ENCODE measurements around the gene CDK7.

The CDK7 gene

DNA sequence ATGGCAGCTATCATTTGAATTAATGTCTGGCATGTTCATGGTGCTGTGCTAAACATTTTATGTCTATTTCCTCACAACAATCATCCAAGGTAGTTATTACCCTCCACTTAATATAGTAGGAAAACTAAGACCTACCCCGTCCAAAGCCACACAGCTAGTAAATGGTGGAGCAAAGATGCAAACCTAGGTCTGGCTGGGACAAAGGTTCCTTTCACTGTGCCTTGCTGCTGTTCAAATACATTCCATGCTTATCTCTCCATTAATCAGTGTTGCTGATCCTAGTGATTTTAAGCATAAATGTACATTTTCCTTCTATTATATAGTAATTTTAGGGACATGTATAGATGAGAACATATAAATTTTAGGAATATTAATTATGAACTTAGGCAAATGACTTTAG lies 59.2 kb downstream of the CDK7 start:
- DNase-seq (ENCODE audit: low spot score): no peak

GRCh38 chr5:69295088-69295754 lies 60.5 kb downstream of the CDK7 start:
- no peak for DNase-seq (ENCODE audit: low spot score)

DNA sequence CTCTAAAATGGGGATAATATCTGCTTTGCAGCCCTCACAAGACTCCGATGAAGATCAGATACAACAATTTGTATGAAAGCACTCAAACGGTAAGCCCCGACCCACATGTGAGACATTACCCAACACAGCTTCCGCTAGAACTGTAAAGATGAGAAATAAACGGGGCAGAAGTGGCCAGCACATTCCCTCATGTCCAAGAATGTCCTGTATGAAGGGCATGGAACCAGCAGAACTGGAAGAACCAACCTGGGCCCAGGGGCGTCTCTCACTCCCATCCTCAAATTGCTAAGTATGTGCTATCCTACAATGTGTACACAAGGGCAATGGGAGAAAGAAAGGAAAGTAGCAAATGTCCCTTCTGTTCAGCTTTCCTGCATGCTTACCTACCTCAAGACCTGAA lies 64.9 kb downstream of the CDK7 start:
- no peak for DNase-seq (ENCODE audit: low spot score)

- DNase-seq (ENCODE audit: low spot score): no peak
Measured at GRCh38 chr5:69300537-69301203, 66.0 kb downstream of the CDK7 start.

DNA sequence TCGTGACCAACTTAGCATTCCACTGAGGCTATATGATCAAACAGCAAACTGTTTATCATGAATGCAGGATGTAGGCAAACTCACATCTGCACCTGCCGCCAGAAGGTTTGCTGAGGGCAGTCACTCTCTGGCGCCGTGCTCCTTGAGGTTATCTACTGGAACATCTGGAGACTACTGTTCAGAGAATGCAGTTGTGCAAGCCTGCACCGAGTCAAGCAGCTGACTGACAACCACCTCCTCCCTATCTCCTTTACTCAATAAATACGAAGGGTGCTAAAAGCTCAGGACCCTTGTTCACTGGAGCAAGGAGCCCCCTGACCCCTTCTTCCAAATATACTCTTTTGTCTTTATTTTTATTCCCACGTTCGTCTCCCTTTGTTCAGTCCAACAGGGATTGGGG lies 70.8 kb downstream of the CDK7 start:
- no peak for DNase-seq (ENCODE audit: low spot score)

GRCh38 chr5:69308046-69308553 lies 73.4 kb downstream of the CDK7 start:
- no peak for DNase-seq (ENCODE audit: low spot score)

GRCh38 chr5:69309380-69309779 lies 74.7 kb downstream of the CDK7 start:
- DNase-seq (ENCODE audit: low spot score): no peak

GRCh38 chr5:69312459-69313160 lies 77.9 kb downstream of the CDK7 start:
- DNase-seq (ENCODE audit: low spot score): no peak

DNA sequence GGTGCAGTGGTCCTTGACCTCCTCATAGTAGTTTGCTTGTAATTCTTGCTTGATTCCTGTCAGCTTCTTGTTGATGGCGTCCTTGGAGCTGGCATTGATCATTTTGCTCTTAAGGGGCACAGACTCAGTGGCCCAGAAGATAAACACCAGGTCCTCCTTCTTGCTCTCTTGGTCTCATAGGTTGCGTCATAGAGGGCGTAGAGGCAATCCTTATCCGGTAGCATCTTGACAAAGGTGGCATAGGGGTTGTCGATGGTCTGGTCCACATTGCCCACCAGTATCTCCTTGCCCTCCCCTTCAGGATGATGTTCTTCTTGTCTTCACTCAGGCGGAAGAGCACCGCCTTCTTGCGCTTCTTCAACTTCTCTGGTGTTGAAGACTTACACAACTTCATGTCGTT lies 78.7 kb downstream of the CDK7 start:
- DNase-seq (ENCODE audit: low spot score): no peak

DNA sequence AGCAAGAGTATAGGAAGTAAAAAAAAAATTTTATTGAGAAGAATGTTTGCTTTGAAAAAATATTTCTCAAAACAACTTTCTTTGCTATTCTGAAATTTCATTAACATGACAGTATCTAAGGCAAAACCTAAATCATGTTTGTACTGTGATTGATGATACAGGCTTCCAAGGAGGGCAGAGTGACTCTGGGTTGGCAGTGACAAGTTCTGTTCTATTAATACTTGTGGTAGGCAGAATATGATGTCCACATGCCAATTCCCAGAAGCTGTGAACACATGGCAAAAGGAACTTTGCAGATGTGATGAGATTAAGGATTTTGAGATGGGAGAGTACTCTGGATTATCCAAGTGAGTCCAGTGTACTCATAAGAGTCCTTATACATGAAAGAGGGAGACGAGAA lies 81.3 kb downstream of the CDK7 start:
- DNase-seq (ENCODE audit: low spot score): no peak

DNA sequence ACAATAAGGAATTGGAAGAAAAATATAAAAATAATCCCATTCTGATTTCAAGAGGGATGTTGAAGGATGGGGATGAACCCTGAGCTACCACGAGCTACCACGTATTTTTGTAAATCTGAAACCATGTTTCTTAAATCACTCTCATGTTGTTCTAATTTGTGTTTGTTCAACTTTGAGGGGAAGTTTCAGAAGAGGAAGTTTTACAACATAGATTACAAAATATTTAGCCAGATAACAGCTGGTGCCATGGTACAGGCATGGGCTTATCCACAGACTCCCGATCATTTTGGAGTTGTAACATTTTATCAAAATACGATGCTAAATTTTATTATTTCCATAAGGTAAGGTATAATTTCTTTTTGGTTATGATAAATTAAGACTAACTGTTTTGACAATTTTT lies 82.7 kb downstream of the CDK7 start:
- no peak for DNase-seq (ENCODE audit: low spot score)

DNA sequence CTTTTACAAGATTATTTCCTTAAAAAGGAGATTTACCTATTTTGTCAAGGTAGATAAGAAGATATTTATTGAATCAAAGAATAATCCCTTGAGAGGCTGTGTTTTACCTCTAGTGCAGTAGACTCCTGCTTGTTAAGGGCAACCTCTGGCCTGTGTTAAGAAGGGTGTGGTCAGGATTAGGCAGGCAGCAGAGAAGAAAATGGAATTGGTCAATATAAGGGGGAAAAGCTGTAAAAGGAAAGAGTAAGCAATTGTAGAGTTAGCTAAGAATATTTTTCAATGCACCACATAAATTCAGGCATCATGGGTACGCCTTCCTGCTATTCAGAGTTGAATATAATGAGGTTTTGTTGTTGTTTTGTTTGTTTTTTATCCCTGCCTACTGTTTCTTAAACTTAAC lies 91.7 kb downstream of the CDK7 start:
- DNase-seq (ENCODE audit: low spot score): no peak

Data from cerebellar cortex (tissue), 1 donor.